Ureter (tissue), 1 donor: Measurements from ENCODE around the gene RHBDD1. TPM values are rescaled to one million over a fixed set of nuclear protein-coding genes. Genes with fewer than 3 reads are reported as not detected.

Source experiments
- DNase-seq: peaks from one replicate; pipeline ENCODE4 v3.0.0-alpha.2; 2020; ENCODE audit warnings: low spot score
- total RNA-seq: library from RNA; stranded (reverse); gene quantifications from one replicate; pipeline ENCODE4 v1.2.4, GENCODE V29; 2023
- donor health status: DM: yes; HTN: yes; CAD: no.

RHBDD1 gene, protein sequence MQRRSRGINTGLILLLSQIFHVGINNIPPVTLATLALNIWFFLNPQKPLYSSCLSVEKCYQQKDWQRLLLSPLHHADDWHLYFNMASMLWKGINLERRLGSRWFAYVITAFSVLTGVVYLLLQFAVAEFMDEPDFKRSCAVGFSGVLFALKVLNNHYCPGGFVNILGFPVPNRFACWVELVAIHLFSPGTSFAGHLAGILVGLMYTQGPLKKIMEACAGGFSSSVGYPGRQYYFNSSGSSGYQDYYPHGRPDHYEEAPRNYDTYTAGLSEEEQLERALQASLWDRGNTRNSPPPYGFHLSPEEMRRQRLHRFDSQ
- total RNA-seq, result 78.5 TPM

GRCh38 chr2:226835796-226836547 is at the start of gene RHBDD1:
Gene RHBDD1, plus strand, starts transcription at chr2:226836054. Its CDS starts 28,640 bp downstream, at chr2:226864694.
- peak; percentile 94 for DNase-seq

DNA sequence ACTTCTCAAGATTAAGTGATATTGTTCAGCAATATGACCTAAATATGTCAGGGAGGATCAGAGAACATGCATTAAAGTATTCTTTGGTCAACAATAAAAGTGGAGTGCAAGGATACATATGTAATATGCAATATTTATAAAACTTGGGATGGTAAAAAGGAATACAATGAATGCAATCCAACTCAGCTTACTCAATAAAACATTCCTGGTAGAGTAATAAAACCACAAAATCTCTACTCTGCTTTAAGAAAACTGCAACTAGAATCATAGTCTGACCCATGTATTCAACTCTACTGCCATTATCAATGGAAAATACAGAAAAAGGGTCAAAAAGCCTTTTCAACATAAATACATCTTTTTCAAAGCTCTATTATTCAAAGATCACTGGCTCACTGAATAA is 47.8 kb upstream of the RHBDD1 start:
- no peak for DNase-seq

DNA sequence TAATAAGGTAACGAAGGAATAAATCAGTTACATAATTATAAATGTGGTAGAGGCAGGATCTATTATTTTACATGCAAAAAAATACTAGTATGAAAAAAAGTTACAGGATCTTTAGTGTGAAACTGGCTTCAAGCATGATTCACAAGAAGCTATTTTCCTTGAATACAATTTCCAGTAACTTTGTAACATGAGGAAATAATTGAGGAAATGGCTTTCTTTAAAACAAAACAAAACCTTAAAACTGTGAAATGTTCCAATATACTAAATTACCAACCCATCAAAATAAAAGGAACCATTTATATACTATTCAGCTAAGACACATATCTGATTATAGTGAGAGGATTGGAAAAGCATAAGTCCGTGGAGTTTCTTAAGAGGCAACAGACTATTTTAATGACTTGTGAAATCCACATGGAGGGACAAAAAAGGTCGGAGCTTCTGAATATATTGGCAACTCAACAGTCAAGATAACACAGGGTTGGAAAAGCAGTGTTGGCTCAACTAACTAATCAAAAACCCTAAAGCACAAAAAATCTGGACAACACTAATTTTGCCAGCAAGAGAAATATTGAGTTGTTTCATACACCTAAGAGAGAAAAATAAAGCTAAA is 46.9 kb upstream of the RHBDD1 start:
- no peak for DNase-seq

- DNase-seq, result no peak
These were observed 45.8 kb upstream of the RHBDD1 start for GRCh38 chr2:226790011-226790410.

GRCh38 chr2:226790431-226790830 is 45.4 kb upstream of the RHBDD1 start:
- DNase-seq, result no peak

- DNase-seq, result peak; percentile 64
These were observed 44.8 kb upstream of the RHBDD1 start for GRCh38 chr2:226791056-226791486.

DNA sequence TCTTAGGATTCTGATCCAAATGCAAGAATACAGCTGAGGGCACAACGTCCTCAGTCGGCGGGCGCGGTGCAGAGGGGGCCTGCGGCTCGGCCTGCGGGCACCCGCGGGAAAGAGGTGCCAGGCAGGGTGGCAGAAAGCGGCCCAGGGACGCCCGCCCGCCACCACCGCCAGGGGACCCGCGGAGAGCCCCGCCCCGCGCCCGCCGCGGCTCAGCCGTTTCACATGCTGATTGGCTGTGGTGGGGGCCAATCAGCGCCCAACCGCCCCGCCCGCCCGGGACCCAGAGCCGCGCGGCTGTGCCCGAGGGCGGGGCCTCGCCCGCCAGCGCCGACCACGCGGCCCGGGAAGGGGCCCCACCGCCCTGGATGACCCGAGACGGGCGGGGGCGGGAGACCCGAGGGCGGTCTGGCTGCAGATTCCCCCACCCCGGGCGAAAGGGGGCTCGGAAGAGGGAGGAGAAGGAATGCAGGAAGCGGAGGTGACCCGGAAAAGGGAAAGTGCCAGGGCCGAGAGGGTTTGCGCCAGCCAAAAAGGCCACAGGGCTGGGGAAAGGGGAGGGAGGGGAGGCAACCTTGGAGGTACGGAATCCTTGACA is 44.3 kb upstream of the RHBDD1 start:
- DNase-seq, result peak; percentile 93

- no peak for DNase-seq
These were observed 43.5 kb upstream of the RHBDD1 start for GRCh38 chr2:226792155-226792881.

GRCh38 chr2:226793646-226794045 is 42.2 kb upstream of the RHBDD1 start:
- DNase-seq, result no peak

GRCh38 chr2:226794196-226794661 is 41.6 kb upstream of the RHBDD1 start:
- DNase-seq, result no peak

DNA sequence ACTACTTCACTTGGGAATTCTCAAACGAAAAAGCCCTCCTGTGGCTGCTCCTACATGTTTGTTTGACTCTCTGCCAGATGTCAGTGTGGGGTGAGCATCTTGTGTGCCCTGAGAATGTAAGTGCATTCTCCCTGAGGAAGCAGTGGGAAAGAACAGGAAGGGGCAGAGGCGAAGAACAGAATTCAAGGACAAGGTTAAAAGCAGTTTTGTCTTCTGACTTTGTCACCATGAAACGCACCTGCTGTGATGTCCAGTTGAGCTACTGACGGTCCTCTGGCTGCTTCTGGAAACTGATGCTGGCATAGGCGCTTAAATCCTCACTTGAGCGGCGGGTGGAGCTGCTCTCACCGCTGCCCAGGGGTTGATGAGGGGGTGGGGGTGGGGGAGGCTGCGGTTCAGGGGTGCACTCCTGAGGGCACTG is 41.1 kb upstream of the RHBDD1 start:
- no peak for DNase-seq

DNA sequence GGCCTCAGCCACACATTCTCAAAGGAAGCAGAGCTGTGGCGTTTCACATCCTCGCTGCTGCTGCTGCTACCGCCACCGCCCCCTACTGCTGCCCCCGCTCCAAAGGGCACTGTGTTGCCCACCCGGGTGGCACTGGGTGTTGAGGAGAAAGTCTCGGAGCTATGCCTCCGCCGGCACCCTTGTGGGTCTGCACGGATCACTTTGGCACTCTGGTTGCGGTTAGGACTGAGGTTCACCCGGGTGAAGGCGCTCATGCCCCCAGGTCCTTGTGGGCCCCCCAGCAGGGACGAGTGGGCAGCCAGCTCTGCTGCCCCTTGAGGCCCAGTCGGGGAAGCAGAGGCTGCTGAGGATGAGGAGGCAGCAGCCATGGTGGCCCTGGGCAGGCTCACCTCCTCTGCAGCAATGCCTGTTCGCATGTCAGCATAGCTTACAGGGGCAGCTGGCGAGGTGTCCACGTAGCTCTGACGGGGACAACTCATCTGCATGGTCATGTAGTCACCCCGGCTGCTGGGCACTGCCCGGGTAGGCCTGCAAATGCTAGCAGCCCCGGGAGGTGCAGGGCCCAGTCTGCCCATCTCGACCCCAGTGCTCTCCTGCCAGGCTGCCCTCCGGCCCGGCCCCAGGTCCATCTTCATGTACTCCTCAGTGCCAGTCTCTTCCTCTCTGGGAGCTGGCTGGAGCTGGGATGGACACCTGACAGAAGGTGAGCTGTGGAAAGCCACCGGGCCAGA is 40.4 kb upstream of the RHBDD1 start:
- DNase-seq, result no peak

- DNase-seq, result peak; percentile 47
These were observed 39.6 kb upstream of the RHBDD1 start for GRCh38 chr2:226796012-226796839.

DNA sequence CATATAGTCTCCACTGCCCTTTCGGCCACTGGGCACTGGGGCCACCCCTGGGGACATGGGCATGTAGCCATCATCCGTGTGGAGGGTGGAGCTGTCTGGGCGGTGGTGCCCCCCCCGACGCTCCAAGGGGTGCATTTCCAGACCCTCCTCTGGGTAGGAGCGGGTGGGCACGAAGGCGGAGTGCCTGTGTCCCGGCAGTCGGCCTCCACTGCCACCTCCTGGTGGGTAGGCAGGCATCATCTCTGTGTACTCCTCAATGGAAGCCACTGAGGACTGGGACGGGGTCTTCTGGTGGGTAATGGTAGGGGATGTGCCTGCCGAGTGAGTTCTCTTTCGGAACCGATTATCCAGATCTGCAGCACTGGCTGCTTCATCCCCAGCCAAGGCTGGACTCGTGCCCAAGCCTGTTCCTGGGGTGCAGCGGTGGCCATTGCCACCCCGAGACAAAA is 39.0 kb upstream of the RHBDD1 start:
- DNase-seq, result peak; percentile 65

- DNase-seq, result peak; percentile 68
These were observed 38.4 kb upstream of the RHBDD1 start for GRCh38 chr2:226797289-226797988.

- no peak for DNase-seq
These were observed 37.8 kb upstream of the RHBDD1 start for GRCh38 chr2:226797989-226798421.

DNA sequence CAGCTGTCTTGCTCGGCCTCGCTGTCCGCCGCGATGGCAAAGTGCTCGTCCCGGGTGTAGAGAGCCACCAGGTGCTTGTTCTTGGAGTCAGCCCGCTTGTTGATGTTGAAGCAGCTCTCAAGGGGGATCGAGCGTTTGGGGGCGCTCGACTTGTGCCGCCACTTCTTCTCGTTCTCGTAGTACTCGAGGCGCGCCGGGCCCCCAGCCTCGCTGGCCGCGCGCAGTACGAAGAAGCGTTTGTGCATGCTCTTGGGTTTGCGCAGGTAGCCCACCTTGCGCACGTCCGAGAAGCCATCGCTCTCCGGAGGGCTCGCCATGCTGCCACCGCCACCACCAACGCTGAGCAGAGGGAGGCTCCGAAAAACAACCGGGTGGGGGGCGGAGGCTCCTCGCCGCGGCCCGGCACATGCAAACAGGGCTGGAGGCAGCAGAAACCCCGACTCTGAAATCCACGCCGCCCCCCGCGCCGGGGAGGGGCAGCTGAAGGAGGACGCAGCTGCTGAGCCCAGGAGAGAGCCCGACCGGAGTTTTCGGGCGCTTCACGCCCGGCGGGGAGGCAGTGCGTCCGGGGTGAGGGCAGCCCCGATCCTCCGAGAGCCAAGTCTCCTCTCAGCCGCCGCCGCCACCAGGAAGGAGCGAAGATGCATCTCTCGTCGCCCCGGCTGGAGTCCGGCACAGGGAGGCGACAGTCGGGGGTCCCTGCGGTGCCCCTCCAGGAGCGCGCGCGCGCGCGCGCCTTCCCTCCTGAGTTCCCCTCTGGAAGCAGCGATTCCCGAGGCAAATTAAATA is 37.2 kb upstream of the RHBDD1 start:
- DNase-seq, result peak; percentile 59
